ENCODE results near the gene LRP8. TPM values are rescaled to one million over a fixed set of nuclear protein-coding genes. Genes with fewer than 3 reads are reported as not detected.

LRP8 gene
- total and polyA plus RNA-seq, 2 of the 4 experiments (the other 2 are of a cell fraction), result 12.0 to 12.1 TPM

Other genes with a start within 250 kb of the LRP8 start
- not detected in 2 replicates for gene SLC1A7, start 185.4 kb downstream of the LRP8 start, total RNA-seq (2012; rRNA removed)
- 0.05 and 0.06 TPM in 2 replicates for gene SLC1A7, start 185.4 kb downstream of the LRP8 start, polyA plus RNA-seq (2012; rRNA removed)
- 14.2 and 16.0 TPM in 2 replicates for gene CPT2, start 131.2 kb downstream of the LRP8 start, total RNA-seq (2012; rRNA removed)
- 13.6 and 15.8 TPM in 2 replicates for gene CPT2, start 131.2 kb downstream of the LRP8 start, polyA plus RNA-seq (2012; rRNA removed)
- 37.5 and 41.0 TPM in 2 replicates for gene CZIB, start 107.4 kb downstream of the LRP8 start, total RNA-seq (2012; rRNA removed)
- gene CZIB, start 107.4 kb downstream of the LRP8 start, polyA plus RNA-seq (2012; rRNA removed), result 55.5 and 58.9 TPM in 2 replicates
- 3.8 and 26.4 TPM in 2 replicates for gene MAGOH, start 89.6 kb downstream of the LRP8 start, total RNA-seq (2012; rRNA removed)
- gene MAGOH, start 89.6 kb downstream of the LRP8 start, polyA plus RNA-seq (2012; rRNA removed), result 19.0 and 26.3 TPM in 2 replicates
- not detected in 2 replicates for gene DMRTB1, start 131.3 kb upstream of the LRP8 start, total RNA-seq (2012; rRNA removed)
- gene DMRTB1, start 131.3 kb upstream of the LRP8 start, polyA plus RNA-seq (2012; rRNA removed), result not detected in 2 replicates

All from IMR-90 (cell line).